HG02840 (cell line): Measurements from ENCODE around the gene AKAP12.

ENCODE experiments used
- ATAC-seq: cut with Tn5 transposase; IDR thresholded peaks from one replicate; pipeline ENCODE4 v1.9.1; 2021; ENCODE audit warnings: mild to moderate bottlenecking, moderate library complexity, moderate number of reproducible peaks; ENCODE audit not compliant: unreplicated experiment, low FRiP score

AKAP12 gene

GRCh38 chr6:151392427-151392826, 152.7 kb downstream of the AKAP12 start:
- ATAC-seq, result no peak

- no peak for ATAC-seq
These were observed 153.6 kb downstream of the AKAP12 start for GRCh38 chr6:151393410-151393809.

DNA sequence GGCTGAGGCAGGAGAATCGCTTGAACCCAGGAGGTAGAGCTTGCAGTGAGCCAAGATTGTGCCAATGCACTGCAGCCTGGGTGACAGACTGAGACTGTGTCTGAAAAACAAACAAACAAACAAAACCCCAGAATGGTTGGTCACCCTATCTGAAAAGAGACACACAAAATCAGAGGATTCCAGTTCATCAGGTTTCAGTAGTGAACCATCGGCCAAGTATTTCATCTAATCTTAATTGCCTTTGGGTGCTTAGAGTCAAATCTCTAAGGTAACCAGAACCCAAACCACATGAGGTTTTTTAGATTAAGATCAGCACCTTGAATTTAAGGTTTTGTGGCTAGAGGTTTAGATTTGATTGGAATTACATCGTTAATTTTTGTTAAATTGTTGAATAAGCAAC, 159.9 kb downstream of the AKAP12 start:
- no peak for ATAC-seq

DNA sequence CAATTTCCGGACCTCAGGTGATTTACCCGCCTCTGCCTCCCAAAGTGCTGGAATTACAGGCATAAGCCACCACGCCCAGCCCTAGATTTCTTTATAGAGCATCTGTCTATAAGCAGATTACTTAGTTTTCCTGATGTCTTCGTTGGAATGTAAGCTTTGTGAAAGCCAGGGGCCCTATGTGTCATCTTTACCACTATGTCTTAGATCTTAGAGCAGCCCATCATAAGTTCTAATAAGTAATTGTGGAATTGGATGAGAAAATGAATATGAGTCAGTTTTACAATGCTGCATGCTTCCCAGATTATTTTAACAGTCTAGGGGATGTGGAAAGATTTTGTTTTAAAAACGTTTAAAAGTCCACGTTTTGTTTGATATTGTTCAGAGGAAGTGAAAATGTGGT, 160.7 kb downstream of the AKAP12 start:
- no peak for ATAC-seq

- no peak for ATAC-seq
These were observed 162.5 kb downstream of the AKAP12 start for GRCh38 chr6:151402228-151402627.

DNA sequence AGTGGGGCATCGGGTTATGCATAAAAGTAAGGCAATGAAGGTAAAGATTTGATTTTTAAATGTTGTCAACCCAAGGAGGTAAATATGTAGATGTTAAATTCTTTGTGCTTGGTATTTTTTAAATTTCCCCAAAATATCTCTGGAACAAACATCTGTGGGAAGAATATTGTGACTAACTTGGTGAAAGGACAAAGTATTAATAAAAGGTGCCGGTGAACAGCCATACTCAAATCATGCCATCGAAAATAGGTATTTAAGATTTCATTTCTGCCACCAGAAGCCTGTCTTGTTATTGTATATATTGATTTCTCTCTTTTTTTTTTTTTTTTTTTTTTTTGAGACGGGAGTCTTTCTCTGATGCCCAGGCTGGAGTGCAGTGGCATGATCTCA, 164.1 kb downstream of the AKAP12 start:
- ATAC-seq, result no peak
